Effector CD8-positive, alpha-beta T cell (primary cell): ENCODE measurements around the gene PRPS2.

Source experiments
- DNase-seq: peaks from one replicate; lab custom pipeline; 2025; lab: John Stamatoyannopoulos, UW

The PRPS2 gene

DNA sequence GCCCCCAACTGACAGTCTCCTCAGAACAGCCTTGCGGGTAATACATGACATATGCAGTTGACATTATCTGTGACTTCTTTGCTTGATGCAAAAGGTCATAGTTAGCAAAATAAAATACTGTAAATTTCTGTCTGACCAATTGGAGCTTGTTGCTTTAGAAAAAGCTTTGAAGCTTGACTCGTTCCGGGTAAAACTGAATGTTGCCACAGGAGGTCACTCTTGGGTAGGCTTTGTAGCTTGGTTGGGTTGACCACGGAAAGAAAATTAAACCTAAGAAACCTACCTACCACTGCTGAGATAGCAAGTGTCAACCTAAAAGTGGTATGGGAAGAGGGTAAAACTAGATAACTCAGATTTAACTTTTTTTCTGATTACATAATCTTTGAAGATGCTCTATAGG, 23.2 kb downstream of the PRPS2 start:
- peak; percentile 6 for DNase-seq

DNA sequence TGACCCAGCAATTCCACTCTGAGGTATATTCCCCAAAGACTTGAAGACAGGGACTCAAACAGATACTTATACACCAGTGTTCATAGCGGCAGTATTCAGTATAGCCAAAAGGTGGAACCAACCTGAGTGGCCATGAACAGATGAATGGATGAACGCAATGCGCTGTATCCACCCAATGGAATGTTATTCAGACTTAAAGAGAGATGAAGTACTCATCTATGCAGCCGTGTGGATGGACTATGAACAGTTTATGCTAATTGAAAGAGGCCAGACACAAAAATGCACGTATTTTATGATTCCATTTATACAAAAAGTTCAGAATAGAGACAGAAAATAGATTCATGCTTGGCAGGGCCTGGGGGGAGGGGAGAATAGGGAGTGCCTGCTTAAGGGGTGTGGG, 26.3 kb downstream of the PRPS2 start:
- DNase-seq = no peak

DNA sequence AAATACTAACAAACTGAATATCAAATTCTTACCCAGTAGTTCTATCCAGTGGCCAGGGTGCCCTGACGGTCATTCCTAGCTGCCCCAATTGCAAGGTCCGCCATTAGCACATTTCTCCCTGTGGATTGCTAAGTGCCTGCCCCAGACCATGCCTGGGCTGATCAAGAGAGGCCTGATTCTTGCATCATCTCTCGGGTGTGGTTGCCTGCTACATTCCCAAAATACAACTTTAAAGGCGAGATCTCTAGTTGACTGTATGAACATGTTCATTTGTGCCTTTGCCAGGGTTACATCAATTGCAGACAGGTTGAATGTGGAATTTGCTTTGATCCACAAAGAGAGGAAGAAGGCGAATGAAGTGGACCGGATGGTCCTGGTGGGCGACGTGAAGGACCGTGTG, 28.0 kb downstream of the PRPS2 start:
- DNase-seq = no peak

DNA sequence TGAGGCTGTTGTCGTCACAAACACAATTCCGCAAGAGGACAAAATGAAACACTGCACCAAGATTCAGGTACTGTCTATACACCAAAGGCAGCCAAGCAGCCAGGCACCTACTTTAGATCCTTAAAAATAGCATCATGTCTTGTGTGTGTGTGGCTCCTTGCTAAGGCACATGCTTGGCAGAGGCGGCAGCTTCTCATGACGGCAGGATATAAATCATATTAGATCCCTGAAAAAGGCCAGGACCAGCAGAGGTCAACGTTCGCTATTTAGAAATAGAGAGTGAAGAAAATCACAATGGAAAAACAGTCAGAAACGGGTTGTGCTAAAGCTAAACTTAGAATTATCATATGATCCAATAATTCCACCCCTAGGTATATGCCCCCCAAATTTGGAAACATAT, 29.5 kb downstream of the PRPS2 start:
- no peak for DNase-seq

GRCh38 chrX:12824944-12825343, 33.7 kb downstream of the PRPS2 start:
- DNase-seq = no peak

DNA sequence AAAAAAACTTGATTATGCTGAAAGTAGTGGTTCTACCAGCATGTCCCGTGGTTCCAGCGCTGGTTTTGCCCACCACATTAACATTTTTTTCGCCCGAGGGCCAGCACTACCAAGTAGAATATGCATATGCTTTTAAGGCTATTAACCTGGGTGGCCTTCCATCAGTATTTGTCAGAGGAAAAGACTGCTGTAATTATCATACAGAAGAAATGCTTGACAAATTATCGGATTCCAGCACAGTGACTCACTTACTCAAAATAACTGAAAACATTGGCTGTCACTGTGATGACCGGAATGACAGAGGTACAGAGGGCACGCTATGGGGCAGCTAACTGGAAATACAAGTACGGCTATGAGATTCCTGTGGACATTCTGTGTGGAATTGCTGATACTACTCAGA, 34.6 kb downstream of the PRPS2 start:
- no peak for DNase-seq

DNA sequence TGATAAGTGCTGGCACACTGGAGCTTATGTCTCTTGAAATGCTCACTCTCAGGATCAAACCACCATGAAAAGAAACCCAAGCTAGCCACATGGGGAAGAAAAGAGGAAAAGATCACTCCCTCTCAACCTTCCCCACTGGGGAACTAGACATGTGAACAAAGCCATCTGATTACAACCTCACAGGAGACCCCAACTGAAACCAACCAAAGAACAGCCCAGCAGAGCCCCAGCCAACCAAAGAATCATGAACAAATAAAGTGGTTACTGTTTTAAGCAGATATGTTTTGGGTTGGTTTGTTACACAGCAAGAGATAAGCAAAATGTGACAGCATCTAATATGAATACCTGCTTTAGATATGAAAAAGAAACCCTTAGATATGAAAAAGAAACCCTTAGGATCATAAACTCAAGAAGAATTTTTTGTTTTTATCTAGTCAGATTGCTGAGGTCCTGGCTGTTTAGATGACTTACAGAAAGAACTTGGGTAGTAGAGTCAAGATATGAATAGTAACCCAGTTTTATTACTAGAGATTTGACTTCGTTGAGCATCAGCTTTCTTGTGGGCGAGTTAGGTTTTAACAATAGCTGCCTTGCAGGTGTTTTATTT, 52.0 kb downstream of the PRPS2 start:
- DNase-seq = no peak

DNA sequence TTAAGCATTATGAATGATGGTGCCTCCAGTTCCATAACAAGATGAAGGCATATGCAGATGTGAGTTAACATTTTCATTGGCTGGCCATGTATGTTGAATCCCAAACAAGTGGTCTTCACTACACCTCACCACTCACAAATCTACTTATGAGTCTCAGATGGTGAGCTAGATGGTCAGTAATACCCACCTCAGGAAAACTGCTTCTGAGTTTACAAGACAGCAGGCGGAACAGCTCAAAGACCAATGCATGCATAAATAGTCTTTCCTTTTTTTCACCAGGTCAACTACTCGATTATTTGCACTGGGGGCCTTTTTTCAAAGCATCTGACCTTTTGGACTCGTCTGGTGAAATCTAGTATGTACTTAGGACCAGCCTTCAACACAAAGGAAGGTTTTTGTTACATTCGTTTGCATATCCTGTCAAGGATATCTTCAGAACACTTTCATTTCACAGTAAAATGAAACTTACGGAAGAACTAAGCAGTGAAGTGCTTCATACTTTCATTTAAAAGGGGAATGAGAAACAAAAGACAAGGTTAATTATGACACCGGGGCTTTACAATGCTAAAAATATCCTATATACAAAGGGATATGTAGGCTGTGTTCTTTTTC, 52.6 kb downstream of the PRPS2 start:
- DNase-seq = no peak

GRCh38 chrX:12844319-12844718, 53.1 kb downstream of the PRPS2 start:
- DNase-seq = no peak

DNA sequence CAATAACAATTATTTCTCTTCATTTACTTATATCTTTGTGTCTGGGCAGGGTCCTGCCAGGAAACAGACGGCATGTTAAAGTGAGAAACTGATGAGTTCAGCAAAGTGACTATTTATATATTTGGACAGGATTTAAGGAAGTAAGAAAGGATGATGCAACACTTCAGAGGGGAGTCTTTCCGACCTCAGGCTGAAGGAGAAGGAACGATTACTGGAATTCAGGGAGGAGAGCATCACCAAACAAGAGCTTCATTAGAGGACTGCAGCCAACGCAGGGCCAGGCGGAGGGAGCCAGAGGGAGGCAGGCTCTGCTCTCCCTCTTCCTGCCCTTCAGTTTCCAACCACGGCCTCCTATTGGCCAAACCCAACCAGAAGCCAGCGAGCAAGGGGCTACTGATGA, 74.1 kb downstream of the PRPS2 start:
- no peak for DNase-seq

- DNase-seq = no peak
Observed at GRCh38 chrX:12866451-12867377, 75.5 kb downstream of the PRPS2 start, which contains the start of gene TLR7. TLR7 (plus strand) TSS chrX:12867072; CDS start chrX:12867579, 507 bp downstream.

DNA sequence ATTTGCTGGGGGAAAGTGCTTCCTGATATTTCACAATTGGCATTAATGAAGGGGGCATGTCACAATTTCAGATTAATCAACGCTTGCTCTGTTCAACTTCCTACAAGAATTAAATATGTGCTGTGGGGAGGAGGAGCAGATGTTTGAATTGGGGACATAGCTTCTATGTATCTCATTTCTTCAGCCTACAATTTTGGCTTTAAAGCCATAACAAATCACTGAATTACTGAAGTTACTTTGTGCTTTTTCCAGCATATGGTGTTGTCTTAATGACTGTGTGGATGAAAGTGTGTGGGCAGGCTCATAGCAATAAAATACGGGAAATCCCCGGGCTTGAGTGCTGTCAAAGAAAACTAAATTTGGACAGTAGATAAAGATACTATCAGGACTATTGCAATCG, 76.5 kb downstream of the PRPS2 start:
- DNase-seq = no peak

DNA sequence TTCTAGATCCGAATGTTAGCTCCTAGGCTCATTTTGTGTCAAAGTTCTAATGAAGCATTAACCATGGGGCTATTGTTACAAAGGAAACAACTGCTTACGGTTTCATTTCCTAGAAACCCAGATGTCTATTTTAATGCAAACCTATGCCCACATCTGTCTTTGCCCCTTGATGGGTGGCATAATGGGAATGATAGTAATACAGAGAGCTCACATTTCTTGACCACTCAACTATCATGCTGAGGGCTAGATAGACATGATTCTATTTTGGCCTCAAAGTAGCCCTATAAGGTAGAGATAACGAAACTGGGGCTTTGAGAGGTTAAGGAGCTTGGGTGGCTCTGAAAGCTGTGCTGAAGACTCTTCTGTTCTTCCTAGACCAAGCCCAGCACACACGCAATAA, 77.5 kb downstream of the PRPS2 start:
- DNase-seq = no peak

DNA sequence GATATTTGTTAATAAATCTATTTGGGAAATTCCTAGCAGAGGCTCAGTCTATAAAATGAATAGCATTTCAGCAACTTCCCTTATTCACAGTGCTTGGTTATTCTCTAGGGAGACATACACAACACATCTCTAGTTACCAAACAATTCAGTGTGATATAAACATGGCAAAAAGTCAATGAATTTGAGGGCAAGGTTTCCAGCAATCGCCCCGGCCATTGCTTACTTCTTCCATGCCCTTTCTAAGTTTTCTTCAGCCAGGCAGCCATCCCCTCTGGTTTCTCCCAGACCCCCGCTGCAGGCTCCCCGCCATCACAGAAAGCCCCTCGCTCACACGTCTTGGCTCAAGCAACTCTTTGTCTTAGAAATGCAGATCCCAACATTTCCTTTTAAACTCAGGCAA, 80.0 kb downstream of the PRPS2 start:
- DNase-seq = no peak

DNA sequence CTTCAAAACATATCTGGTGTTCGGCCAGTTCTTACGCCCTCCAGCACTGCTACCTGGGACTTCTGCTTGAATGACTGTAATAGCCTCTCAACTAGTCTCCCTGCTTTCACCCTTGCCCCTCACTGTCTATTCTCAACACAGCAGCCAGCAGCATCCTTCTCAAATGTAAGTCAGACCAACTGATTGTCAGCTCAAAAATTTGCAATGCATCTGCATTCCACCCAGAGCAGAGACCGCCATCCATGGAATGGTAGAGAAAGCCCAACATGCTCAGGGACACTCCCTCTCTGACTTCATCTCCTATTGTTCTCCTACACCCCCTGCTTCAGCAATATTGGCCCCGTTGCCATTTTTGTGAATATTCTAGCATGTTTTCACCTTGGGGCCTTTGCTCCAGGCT, 81.5 kb downstream of the PRPS2 start:
- no peak for DNase-seq
